HG02973 (cell line): ENCODE measurements around the gene CPEB1.
A peak's percentile ranks its signal among the peaks of the same experiment; 100 is the strongest.
"Not testable (repeated sequence)": the region's sequence is repeated elsewhere in the genome, so short reads cannot be mapped to it uniquely, and the experiment has no call there.

Experiments
- ATAC-seq: cut with Tn5 transposase; IDR thresholded peaks from one replicate; pipeline ENCODE4 v1.9.1; 2021; ENCODE audit warnings: moderate library complexity; ENCODE audit not compliant: unreplicated experiment

The CPEB1 gene

DNA sequence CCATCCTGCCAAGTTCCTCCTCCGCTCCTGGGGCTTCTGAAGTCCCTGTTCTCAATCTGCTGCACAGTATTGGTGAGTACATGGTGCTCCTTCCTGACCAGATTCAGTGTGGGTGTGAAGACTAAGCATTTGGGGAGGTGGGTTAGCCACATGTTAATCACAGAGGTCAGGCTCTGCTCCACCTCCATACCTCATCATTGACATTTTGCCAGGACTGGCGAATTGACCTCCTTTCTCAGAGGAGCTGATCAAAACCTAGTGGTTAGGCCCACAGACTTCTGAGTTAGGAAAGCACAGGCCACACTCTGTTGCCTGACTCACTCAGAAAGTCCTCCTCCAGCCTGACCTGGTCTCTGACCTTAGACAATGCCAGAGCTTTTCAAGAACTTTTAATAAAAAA, 98.5 kb downstream of the CPEB1 start:
- ATAC-seq: no peak

DNA sequence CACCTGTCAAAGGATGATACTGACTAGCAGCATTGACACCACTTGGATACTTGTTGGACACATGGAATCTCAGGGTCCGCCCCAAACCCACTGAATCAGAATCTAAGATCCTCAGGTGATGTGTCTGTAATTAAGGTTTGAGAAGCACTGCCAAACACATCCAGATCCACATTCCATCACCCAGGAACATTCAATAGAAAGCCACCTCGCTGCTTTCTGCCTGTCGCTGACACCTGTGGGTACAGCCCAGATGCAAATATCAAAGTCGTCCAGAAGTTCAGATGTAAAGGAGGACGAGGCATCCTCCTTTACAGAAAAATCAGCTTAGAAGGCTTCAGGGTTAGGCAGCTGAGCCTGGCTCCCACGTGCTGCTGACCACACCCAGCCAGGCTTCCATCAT, 101.7 kb downstream of the CPEB1 start:
- ATAC-seq: no peak

DNA sequence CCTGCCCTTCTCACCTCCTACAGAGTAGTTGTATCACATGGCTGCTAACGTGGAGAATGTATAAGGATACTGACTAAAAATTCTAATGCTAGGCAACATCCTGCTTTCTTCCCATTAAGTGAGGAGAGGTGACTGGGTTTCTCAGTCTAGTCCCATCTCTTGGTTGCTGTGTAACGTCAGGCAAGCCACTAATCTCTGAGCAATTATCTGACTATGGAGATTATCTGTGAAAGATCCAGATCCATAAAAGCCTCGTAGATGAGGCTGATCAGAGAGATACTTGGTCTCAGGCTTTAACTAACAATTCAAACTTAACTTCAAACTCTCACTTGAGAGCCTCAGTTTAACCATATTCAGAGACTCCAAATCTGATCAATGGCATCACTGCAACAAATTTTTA, 102.2 kb downstream of the CPEB1 start:
- no peak for ATAC-seq

GRCh38 chr15:82544431-82544830, 102.7 kb downstream of the CPEB1 start:
- no peak for ATAC-seq

DNA sequence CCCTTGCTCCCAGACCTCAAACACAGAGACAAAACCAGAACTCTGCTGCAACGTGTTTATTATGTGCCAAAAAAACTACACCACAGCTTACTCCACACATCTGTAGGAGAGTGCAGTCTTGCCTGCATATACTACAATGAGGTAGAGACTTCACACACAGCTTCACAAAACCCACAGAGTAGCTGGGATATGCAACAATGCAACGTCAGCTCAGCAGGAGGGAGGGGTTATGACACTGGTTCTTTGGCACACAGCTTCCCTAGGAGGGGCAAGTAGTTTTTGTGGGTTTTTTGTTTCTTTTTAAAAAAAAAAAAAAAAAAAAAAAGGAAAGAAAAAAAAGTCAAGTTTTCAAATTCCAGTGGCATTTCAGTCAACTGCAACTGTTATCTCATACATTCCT, 104.0 kb downstream of the CPEB1 start:
- ATAC-seq: no peak

GRCh38 chr15:82540984-82541431, 106.2 kb downstream of the CPEB1 start:
- ATAC-seq: no peak

GRCh38 chr15:82540055-82540983, 106.8 kb downstream of the CPEB1 start, which contains the start of gene RPS17:
TSS of gene RPS17 (minus strand) at chr15:82540457. CDS start at chr15:82540428, 29 bp downstream.
- peak; percentile 92 for ATAC-seq

GRCh38 chr15:82539691-82540054, 107.5 kb downstream of the CPEB1 start:
- peak; percentile 0 for ATAC-seq

GRCh38 chr15:82538961-82539690, 108.0 kb downstream of the CPEB1 start:
- ATAC-seq: no peak

DNA sequence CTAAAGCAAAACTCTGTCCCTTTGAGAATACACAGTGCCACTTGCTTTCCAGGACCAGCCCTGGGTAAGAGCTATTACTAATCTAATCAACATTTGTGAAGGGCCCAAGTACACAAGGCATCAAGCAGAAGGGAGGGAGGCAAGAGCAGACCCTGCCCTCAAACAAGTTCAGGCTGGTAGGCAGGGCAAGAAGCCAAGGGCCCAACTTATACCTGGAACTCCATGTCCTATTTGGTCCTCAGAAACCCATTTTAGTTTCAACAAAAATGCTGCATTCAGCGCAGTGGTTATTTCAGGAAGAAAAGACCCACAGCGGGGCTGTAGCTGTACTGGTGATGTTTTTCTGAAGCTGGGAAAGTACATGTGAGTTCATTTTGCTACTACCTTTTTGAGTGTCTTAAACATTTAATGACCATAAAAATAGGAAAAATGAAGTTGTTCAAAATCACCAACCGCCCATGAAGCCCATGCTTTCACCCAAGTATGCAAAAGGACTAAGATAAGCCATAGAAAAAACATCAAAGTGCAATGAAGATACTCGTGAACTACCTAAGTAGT, 109.7 kb downstream of the CPEB1 start:
- ATAC-seq: no peak

GRCh38 chr15:82536409-82537350, 110.5 kb downstream of the CPEB1 start:
- no peak for ATAC-seq

- no peak for ATAC-seq
Measured at GRCh38 chr15:82535566-82536408, 111.4 kb downstream of the CPEB1 start.

GRCh38 chr15:82535151-82535550, 112.0 kb downstream of the CPEB1 start:
- not testable (repeated sequence) for ATAC-seq

- not testable (repeated sequence) for ATAC-seq
Measured at GRCh38 chr15:82534457-82534861, 112.7 kb downstream of the CPEB1 start.

GRCh38 chr15:82533801-82534200, 113.4 kb downstream of the CPEB1 start:
- ATAC-seq: no peak

DNA sequence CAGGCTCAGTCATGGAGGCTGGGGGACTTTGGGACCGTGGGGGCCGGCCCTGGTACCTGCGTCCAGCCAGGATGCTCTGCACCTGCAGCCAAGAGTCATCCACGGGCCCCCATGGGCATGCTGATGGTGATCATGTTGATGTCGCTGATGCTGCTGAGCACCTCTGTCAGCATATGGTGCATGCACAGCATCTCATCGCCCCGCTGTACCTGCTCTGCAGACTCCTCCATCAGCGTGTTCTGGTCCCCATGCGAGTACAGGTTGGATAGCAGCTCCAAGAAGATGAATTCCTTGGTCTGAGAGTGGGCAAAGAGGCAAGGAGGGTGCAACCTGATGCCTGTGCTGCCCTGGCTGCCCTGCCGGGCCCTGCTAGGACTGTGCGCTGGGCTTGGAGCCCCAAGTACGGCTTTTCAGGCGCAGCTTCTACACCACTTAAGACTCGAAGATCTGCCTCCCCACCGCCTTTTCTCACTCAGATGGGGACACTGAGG, 114.1 kb downstream of the CPEB1 start:
- ATAC-seq: no peak

DNA sequence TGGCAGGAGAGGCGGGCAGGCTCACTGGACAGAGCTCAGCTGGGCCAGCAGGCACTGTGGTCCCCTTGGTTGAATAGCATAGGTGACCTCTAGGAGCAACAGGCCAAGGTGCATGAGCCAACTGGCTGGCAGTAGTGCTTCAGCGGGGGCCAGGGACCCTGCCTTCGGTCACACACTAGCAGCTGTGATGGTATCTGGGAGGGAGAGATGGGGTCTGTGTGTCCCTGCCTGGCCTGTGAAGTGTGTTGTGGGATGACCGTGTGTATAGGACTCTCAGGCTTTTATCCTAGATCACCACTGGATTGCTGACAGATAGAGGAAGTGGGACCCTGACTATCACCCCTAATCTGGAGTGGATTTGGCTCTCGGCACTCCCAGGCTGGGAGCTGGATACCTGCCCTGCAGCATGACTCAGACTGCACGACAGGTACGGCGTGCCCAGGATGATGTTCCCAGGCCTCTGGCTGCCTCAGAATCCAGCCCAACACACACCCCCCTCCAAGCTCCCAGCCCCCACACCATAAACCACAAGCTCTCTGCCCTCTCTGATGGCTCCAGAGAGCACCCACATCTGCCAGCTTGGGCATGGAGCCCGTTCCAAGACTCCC, 114.7 kb downstream of the CPEB1 start:
- ATAC-seq: no peak

GRCh38 chr15:82531496-82532382, 115.4 kb downstream of the CPEB1 start:
- no peak for ATAC-seq
